Brain microvascular endothelial cell (primary cell): ENCODE measurements around the gene DLG2.

Experiments used
- DNase-seq: peaks from one replicate; pipeline ENCODE4 v3.0.0-alpha.2; 2020
- H3K27ac ChIP-seq: fragments of 250-450 bp; sonication (Bioruptor Pico); 2 replicates; pipeline ENCODE4 v1.5.1; 2020; ENCODE audit warnings: mild to moderate bottlenecking, moderate library complexity
- H3K27me3 ChIP-seq: fragments of 250-450 bp; sonication (Bioruptor Pico); replicated peaks from 2 replicates; pipeline ENCODE4 v1.5.1; 2020; ENCODE audit warnings: mild to moderate bottlenecking
- H3K36me3 ChIP-seq: fragments of 250-450 bp; sonication (Bioruptor Pico); replicated peaks from 2 replicates; pipeline ENCODE4 v1.5.1; 2020; ENCODE audit warnings: mild to moderate bottlenecking
- H3K4me3 ChIP-seq: 2 replicates; pipeline ENCODE4 v1.5.1; 2011; ENCODE audit warnings: low read depth, mild to moderate bottlenecking, control low read depth, low read length, moderate library complexity
- CTCF ChIP-seq: IDR thresholded peaks from 2 replicates; pipeline ENCODE4 v1.5.1; 2011; ENCODE audit warnings: low read depth, mild to moderate bottlenecking, moderate library complexity, low read length, control low read depth, inconsistent platforms; ENCODE audit errors: missing control alignments
- in situ Hi-C: cut with HindIII; loops from 2 replicates; pipeline ENCODE4 v1.10.0; 2017; ENCODE audit warnings: low sequenced_read_pairs, low pct_ligation_motif_present

Gene DLG2

GRCh38 chr11:83680321-83680720 is 1946.8 kb downstream of the DLG2 start:
- no peak overlapping the region for H3K4me3 ChIP-seq
- H3K27me3 ChIP-seq: no peaks in the 10 kb centered on the region
- no peak for DNase-seq
- TF ChIP-seq CTCF: no peak
- in situ Hi-C loops: no loop called here
- H3K36me3 ChIP-seq: no peaks in the 10 kb centered on the region
- no peak overlapping the region for H3K27ac ChIP-seq

GRCh38 chr11:83678831-83679584 is 1948.1 kb downstream of the DLG2 start:
- DNase-seq: no peak
- in situ Hi-C loops: no loop called here
- Histone ChIP-seq H3K27me3 (no peaks in the 10 kb centered on the region), H3K27ac (no peak overlapping the region), H3K4me3 (no peak overlapping the region), H3K36me3 (no peaks in the 10 kb centered on the region)
- TF ChIP-seq CTCF: no peak

GRCh38 chr11:83677730-83678129 is 1949.4 kb downstream of the DLG2 start:
- no peaks in the 10 kb centered on the region for H3K27me3 ChIP-seq
- H3K27ac ChIP-seq: no peak overlapping the region
- in situ Hi-C loops: no loop called here
- no peak for DNase-seq
- TF ChIP-seq CTCF: no peak
- H3K4me3 ChIP-seq: no peak overlapping the region
- H3K36me3 ChIP-seq: no peaks in the 10 kb centered on the region

- H3K27ac ChIP-seq: no peak overlapping the region
- in situ Hi-C loops: no loop called here
- H3K36me3 ChIP-seq: no peaks in the 10 kb centered on the region
- no peak overlapping the region for H3K4me3 ChIP-seq
- TF ChIP-seq CTCF: no peak
- H3K27me3 ChIP-seq: no peaks in the 10 kb centered on the region
- DNase-seq: no peak
These were observed 1951.0 kb downstream of the DLG2 start for GRCh38 chr11:83676056-83676601.

GRCh38 chr11:83674102-83674896 is 1952.8 kb downstream of the DLG2 start:
- Histone ChIP-seq H3K4me3 (no peak overlapping the region), H3K27me3 (no peaks in the 10 kb centered on the region), H3K27ac (no peak overlapping the region), H3K36me3 (no peaks in the 10 kb centered on the region)
- DNase-seq: no peak
- no peak for TF ChIP-seq CTCF
- in situ Hi-C loops: no loop called here
